ENCODE measurements around the gene SMIM15.
"Not testable (repeated sequence)": the region's sequence is repeated elsewhere in the genome, so short reads cannot be mapped to it uniquely, and the experiment has no call there.

SMIM15 gene

GRCh38 chr5:61200582-61201155 lies 38.4 kb upstream of the SMIM15 start:
- no peaks in the 10 kb centered on the region for H3K27me3 ChIP-seq (ENCODE audit: insufficient read depth, poor library complexity, severe bottlenecking)
- H3K27ac ChIP-seq (ENCODE audit: poor library complexity, severe bottlenecking): no peak overlapping the region
- H3K4me1 ChIP-seq (ENCODE audit: insufficient read depth, poor library complexity, severe bottlenecking): no peaks in the 10 kb centered on the region
- H3K9me3 ChIP-seq (ENCODE audit: severe bottlenecking): peaks cover 4% of the 10 kb centered on the region
- DNase-seq (ENCODE audit: low spot score) (no peak), ATAC-seq (ENCODE audit: low read depth) (no peak)
- TF ChIP-seq, protein P1, sequence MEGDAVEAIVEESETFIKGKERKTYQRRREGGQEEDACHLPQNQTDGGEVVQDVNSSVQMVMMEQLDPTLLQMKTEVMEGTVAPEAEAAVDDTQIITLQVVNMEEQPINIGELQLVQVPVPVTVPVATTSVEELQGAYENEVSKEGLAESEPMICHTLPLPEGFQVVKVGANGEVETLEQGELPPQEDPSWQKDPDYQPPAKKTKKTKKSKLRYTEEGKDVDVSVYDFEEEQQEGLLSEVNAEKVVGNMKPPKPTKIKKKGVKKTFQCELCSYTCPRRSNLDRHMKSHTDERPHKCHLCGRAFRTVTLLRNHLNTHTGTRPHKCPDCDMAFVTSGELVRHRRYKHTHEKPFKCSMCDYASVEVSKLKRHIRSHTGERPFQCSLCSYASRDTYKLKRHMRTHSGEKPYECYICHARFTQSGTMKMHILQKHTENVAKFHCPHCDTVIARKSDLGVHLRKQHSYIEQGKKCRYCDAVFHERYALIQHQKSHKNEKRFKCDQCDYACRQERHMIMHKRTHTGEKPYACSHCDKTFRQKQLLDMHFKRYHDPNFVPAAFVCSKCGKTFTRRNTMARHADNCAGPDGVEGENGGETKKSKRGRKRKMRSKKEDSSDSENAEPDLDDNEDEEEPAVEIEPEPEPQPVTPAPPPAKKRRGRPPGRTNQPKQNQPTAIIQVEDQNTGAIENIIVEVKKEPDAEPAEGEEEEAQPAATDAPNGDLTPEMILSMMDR (IDR thresholded peaks at IDR 0.05; ENCODE audit: poor library complexity, severe bottlenecking): no peak
- no peak overlapping the region for H3K4me3 ChIP-seq (ENCODE audit: severe bottlenecking)
- no peaks in the 10 kb centered on the region for H3K36me3 ChIP-seq (ENCODE audit: low read depth)

DNA sequence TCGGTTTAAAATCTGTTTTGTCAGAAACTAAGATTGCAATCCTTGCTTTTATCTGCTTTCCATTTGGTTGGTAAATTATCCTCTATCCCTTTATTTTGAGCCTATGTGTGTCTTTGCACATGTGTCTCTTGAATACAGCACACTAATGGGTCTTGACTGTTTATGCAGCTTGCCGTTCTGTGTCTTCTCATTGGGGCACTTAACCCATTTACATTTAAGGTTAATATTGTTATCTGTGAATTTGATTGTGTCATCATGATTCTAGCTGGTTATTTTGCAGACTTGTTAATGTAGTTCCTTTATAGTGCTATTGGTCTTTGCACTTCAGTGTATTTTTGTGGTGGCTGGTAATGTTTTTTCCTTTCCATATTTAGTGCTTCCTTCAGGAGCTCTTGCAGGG lies 36.3 kb upstream of the SMIM15 start:
- H3K9me3 ChIP-seq (ENCODE audit: severe bottlenecking): peaks cover 4% of the 10 kb centered on the region
- no peak overlapping the region for H3K27ac ChIP-seq (ENCODE audit: poor library complexity, severe bottlenecking)
- H3K4me3 ChIP-seq (ENCODE audit: severe bottlenecking): no peak overlapping the region
- DNase-seq (ENCODE audit: low spot score) (no peak), ATAC-seq (ENCODE audit: low read depth) (no peak)
- TF ChIP-seq, protein P1 (IDR thresholded peaks at IDR 0.05; ENCODE audit: poor library complexity, severe bottlenecking): no peak
- H3K36me3 ChIP-seq (ENCODE audit: low read depth): no peaks in the 10 kb centered on the region
- no peaks in the 10 kb centered on the region for H3K27me3 ChIP-seq (ENCODE audit: insufficient read depth, poor library complexity, severe bottlenecking)
- H3K4me1 ChIP-seq (ENCODE audit: insufficient read depth, poor library complexity, severe bottlenecking): no peaks in the 10 kb centered on the region

DNA sequence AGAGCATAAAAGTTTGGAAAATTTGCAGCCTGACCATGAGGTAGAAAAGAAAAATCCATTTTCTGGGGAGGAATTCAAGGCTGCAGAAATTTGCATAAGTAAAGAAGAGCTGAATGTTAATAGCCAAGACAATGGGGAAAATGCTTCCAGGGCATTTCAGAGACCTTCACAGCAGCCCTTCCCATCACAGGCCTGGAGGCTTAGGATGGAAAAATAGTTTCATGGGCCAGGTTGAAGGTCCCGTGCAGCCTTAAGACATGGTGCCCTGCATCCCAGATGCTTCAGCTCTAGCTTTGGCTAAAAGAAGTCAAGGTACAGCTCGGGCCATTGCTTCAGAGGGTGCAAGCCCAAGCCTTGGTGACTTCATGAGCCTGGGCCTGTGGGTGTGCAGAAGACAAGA lies 25.6 kb upstream of the SMIM15 start:
- not testable (repeated sequence) for DNase-seq (ENCODE audit: low spot score); H3K27ac ChIP-seq (ENCODE audit: poor library complexity, severe bottlenecking); H3K36me3 ChIP-seq (ENCODE audit: low read depth); H3K9me3 ChIP-seq (ENCODE audit: severe bottlenecking); H3K4me3 ChIP-seq (ENCODE audit: severe bottlenecking); ATAC-seq (ENCODE audit: low read depth); H3K27me3 ChIP-seq (ENCODE audit: insufficient read depth, poor library complexity, severe bottlenecking); H3K4me1 ChIP-seq (ENCODE audit: insufficient read depth, poor library complexity, severe bottlenecking)

DNA sequence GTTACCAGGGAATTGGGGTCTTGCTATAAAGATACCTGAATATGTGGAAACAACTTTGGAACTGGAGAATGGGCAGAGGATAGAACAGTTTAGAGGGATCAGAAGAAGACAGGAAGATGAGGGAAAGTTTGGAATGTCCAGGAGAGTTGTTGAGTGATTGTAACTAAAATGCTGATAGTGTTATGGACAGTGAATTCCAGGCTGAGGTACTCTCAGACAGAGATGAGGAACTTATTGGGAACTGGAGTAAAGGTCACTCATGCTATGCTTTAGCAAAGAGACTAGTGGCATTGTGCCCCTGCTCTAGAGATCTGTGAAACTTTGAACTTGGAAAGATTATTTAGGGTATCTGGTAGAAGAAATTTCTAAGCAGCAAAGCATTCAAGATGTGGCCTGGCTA lies 25.1 kb upstream of the SMIM15 start:
- H3K27me3 ChIP-seq (ENCODE audit: insufficient read depth, poor library complexity, severe bottlenecking): not testable (repeated sequence)

GRCh38 chr5:61186634-61187033 lies 24.4 kb upstream of the SMIM15 start:
- TF ChIP-seq, protein P1 (IDR thresholded peaks at IDR 0.05; ENCODE audit: poor library complexity, severe bottlenecking): no peak
- Histone ChIP-seq H3K36me3 (ENCODE audit: low read depth) (no peaks in the 10 kb centered on the region), H3K4me1 (ENCODE audit: insufficient read depth, poor library complexity, severe bottlenecking) (no peaks in the 10 kb centered on the region), H3K27me3 (ENCODE audit: insufficient read depth, poor library complexity, severe bottlenecking) (no peaks in the 10 kb centered on the region), H3K9me3 (ENCODE audit: severe bottlenecking) (no peaks in the 10 kb centered on the region), H3K4me3 (ENCODE audit: severe bottlenecking) (no peak overlapping the region), H3K27ac (ENCODE audit: poor library complexity, severe bottlenecking) (no peak overlapping the region)
- ATAC-seq (ENCODE audit: low read depth) (no peak), DNase-seq (ENCODE audit: low spot score) (no peak)

More for the DNA sequence above, 25.1 kb upstream of the SMIM15 start:
- H3K27ac ChIP-seq (ENCODE audit: poor library complexity, severe bottlenecking); ATAC-seq (ENCODE audit: low read depth); H3K4me1 ChIP-seq (ENCODE audit: insufficient read depth, poor library complexity, severe bottlenecking); H3K9me3 ChIP-seq (ENCODE audit: severe bottlenecking); DNase-seq (ENCODE audit: low spot score); H3K4me3 ChIP-seq (ENCODE audit: severe bottlenecking); H3K36me3 ChIP-seq (ENCODE audit: low read depth): not testable (repeated sequence)

DNA sequence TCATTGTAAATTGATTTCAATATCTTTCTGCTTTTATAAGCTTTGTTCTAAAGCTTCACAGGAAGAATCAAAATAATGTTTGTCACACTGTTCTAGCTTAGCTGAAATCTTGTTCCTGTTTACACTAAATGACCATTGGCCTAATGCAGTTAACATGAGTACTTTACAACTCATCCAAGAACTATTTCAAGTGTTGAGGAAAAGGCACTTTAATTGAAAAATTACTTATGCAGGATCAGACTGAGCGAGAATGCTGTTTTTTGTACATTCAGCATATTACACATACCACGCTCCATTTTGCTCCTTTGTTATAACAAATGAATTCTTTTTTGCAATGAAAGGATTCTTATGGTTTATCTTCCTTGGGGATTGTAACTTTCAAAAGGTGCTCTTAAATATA lies 22.4 kb upstream of the SMIM15 start:
- H3K4me1 ChIP-seq (ENCODE audit: insufficient read depth, poor library complexity, severe bottlenecking): no peaks in the 10 kb centered on the region
- H3K9me3 ChIP-seq (ENCODE audit: severe bottlenecking): no peaks in the 10 kb centered on the region
- ATAC-seq (ENCODE audit: low read depth) (no peak), DNase-seq (ENCODE audit: low spot score) (no peak)
- no peak overlapping the region for H3K27ac ChIP-seq (ENCODE audit: poor library complexity, severe bottlenecking)
- TF ChIP-seq, protein P1 (IDR thresholded peaks at IDR 0.05; ENCODE audit: poor library complexity, severe bottlenecking): no peak
- H3K36me3 ChIP-seq (ENCODE audit: low read depth): no peaks in the 10 kb centered on the region
- H3K4me3 ChIP-seq (ENCODE audit: severe bottlenecking): no peak overlapping the region
- no peaks in the 10 kb centered on the region for H3K27me3 ChIP-seq (ENCODE audit: insufficient read depth, poor library complexity, severe bottlenecking)
